Stomach (tissue), 9 donors: ENCODE data around the gene DPYD. TPM values are rescaled to one million over a fixed set of nuclear protein-coding genes. Genes with fewer than 3 reads are reported as not detected.

ENCODE experiments used
- DNase-seq, 2 donors: peaks; one replicate each; pipeline versions ENCODE4 v3.0.0 to v3.0.0-alpha.2; 2013 to 2019
- H3K27ac ChIP-seq, 5 donors: fragments of 200-600 bp in 4 of 5; sonication (generic) in 4 of 5; one replicate each; pipeline ENCODE4 v1.5.1; 2013 to 2019; ENCODE audit warnings: mild to moderate bottlenecking in 1 of 5, moderate library complexity in 1 of 5
- H3K27me3 ChIP-seq, 3 donors: fragments of 200-600 bp; sonication (generic); one replicate each; pipeline ENCODE4 v1.5.1; 2017 to 2019; ENCODE audit warnings: mixed run types in 1 of 3
- H3K36me3 ChIP-seq, 4 donors: fragments of 200-600 bp; sonication (generic); 1 replicate in 3 of 4; 2 replicates in 1 of 4; pipeline ENCODE4 v1.5.1; 2016 to 2019
- H3K4me1 ChIP-seq, 4 donors: fragments of 200-600 bp; sonication (generic); one replicate each; pipeline ENCODE4 v1.5.1; 2016 to 2019
- H3K4me3 ChIP-seq, 4 donors: fragments of 200-600 bp; sonication (generic) in 3 of 4; one replicate each; pipeline ENCODE4 v1.5.1; 2016 to 2019; ENCODE audit warnings: mild to moderate bottlenecking in 1 of 4
- H3K9me3 ChIP-seq, 4 donors: fragments of 200-600 bp; sonication (generic); one replicate each; pipeline ENCODE4 v1.5.1; 2016 to 2019
- CTCF ChIP-seq, 7 experiments: fragments of 450-650 bp in 4 of 7; fragments of 200-600 bp in 3 of 7; sonication (generic) in 3 of 7; IDR thresholded peaks; one replicate each; pipeline ENCODE4 v1.5.1; 2016 to 2019; ENCODE audit warnings: antibody characterized with exemption in 7 of 7, control low read depth in 2 of 7, mild to moderate bottlenecking in 1 of 7
- EP300 ChIP-seq: sonication (generic); formaldehyde crosslinking; IDR thresholded peaks from one replicate; pipeline ENCODE4 v1.6.1; 2017; ENCODE audit warnings: antibody characterized with exemption
- POLR2A ChIP-seq, 4 donors: fragments of 450-650 bp; IDR thresholded peaks; one replicate each; pipeline ENCODE4 v1.6.1; 2016; ENCODE audit warnings: antibody characterized with exemption in 4 of 4, control low read depth in 2 of 4, mild to moderate bottlenecking in 1 of 4, moderate library complexity in 1 of 4
- POLR2AphosphoS5 ChIP-seq, 3 donors: sonication (generic); formaldehyde crosslinking; IDR thresholded peaks; one replicate each; pipeline ENCODE4 v1.6.1; 2016; ENCODE audit warnings: antibody characterized with exemption in 3 of 3
- WGBS, 5 donors: extraction: QIAGEN DNeasy Blood & Tissue Kit in 3 of 5; methylation state at CpG; one replicate each; pipeline versions ENCODE4 v1.1.5 to v1.1.7; 2013 to 2018; 5-methylcytosine and 5-hydroxymethylcytosine counted together
- intact Hi-C: fragments of 100-400 bp; cut with DNase I; formaldehyde crosslinking; loops from one replicate; pipeline ENCODE4 v1.15.1; 2023; ENCODE audit warnings: low total_unique reads
- polyA plus RNA-seq, 3 donors: library from polyadenylated mRNA; stranded (reverse); fragments of 200-250 nt; gene quantifications; one replicate each; pipeline ENCODE4 v1.2.3, GENCODE V29; 2013
- total RNA-seq, 5 donors: library from RNA; depleted of rRNA; stranded (reverse); fragments of >200 nt; gene quantifications; one replicate each; pipeline versions ENCODE4 v1.1.0 to v1.2.3, GENCODE V29; 2014 to 2016
- donor health status: healthy with polysubstance abuse.
- donor health status: Bipolar disorder and iron deficiency.
- donor health status: healthy.

DPYD gene
- total and polyA plus RNA-seq, 8 donors = 7.5 to 58.2 (median 18.2) TPM

GRCh38 chr1:97588772-97589171 is 332.1 kb downstream of the DPYD start:
- no peak overlapping the region for H3K4me3 ChIP-seq
- no peaks in the 10 kb centered on the region for H3K9me3 ChIP-seq
- DNase-seq = no peak
- no peak overlapping the region for H3K27ac ChIP-seq
- H3K4me1 ChIP-seq = no peaks in the 10 kb centered on the region
- H3K36me3 ChIP-seq = peaks cover 0 to 45% (median 35%) of the 10 kb centered on the region in 4 donors
- TF ChIP-seq CTCF (IDR thresholded peaks at IDR 0.05) (no peak), EP300 (no peak), POLR2A (IDR thresholded peaks at IDR 0.05) (no peak), POLR2AphosphoS5 (IDR thresholded peaks at IDR 0.05) (no peak)
- intact Hi-C loops = no loop called here
- no peaks in the 10 kb centered on the region for H3K27me3 ChIP-seq

GRCh38 chr1:97581614-97582051 is 339.2 kb downstream of the DPYD start:
- Histone ChIP-seq H3K4me3 (no peak overlapping the region), H3K36me3 (peaks cover 0 to 6% (median 2%) of the 10 kb centered on the region in 4 donors), H3K9me3 (no peaks in the 10 kb centered on the region), H3K27me3 (no peaks in the 10 kb centered on the region), H3K4me1 (no peaks in the 10 kb centered on the region), H3K27ac (no peak overlapping the region)
- 65 to 81% (median 73%) methylated on average over 2 of the region's 2 CpGs for WGBS, 5 donors
- no peak for TF ChIP-seq POLR2A (IDR thresholded peaks at IDR 0.05)
- no peak for DNase-seq
- intact Hi-C loops = no loop called here

GRCh38 chr1:97577613-97578012 is 343.2 kb downstream of the DPYD start:
- H3K27ac ChIP-seq = no peak overlapping the region
- DNase-seq = no peak
- no peak for TF ChIP-seq POLR2AphosphoS5 (IDR thresholded peaks at IDR 0.05)
- no peaks in the 10 kb centered on the region for H3K4me1 ChIP-seq
- peaks cover 0 to 13% (median 0%) of the 10 kb centered on the region in 4 donors for H3K36me3 ChIP-seq
- H3K9me3 ChIP-seq = no peaks in the 10 kb centered on the region
- H3K27me3 ChIP-seq = no peaks in the 10 kb centered on the region
- no peak overlapping the region for H3K4me3 ChIP-seq
- intact Hi-C loops = no loop called here
- 95 to 99% (median 97%) methylated on average over 4 of the region's 4 CpGs for WGBS, 5 donors

- Histone ChIP-seq H3K27ac (no peak overlapping the region), H3K9me3 (no peaks in the 10 kb centered on the region), H3K36me3 (peaks cover 0 to 19% (median 0%) of the 10 kb centered on the region in 4 donors), H3K27me3 (no peaks in the 10 kb centered on the region), H3K4me3 (no peak overlapping the region), H3K4me1 (no peaks in the 10 kb centered on the region)
- no peak for DNase-seq
- TF ChIP-seq EP300 = no peak
- no peak for TF ChIP-seq POLR2AphosphoS5 (IDR thresholded peaks at IDR 0.05)
- no peak for TF ChIP-seq CTCF (IDR thresholded peaks at IDR 0.05)
- no peak for TF ChIP-seq POLR2A (IDR thresholded peaks at IDR 0.05)
- WGBS, 5 donors = 93 to 98% (median 94%) methylated on average over 3 of the region's 3 CpGs
- intact Hi-C loops = no loop called here
These were observed 347.3 kb downstream of the DPYD start for GRCh38 chr1:97573553-97573952.

- TF ChIP-seq EP300 = no peak
- no peak for TF ChIP-seq CTCF (IDR thresholded peaks at IDR 0.05)
- no peak for TF ChIP-seq POLR2A (IDR thresholded peaks at IDR 0.05)
- TF ChIP-seq POLR2AphosphoS5 (IDR thresholded peaks at IDR 0.05) = no peak
- Histone ChIP-seq H3K27ac (no peak overlapping the region), H3K36me3 (peaks cover 0 to 19% (median 0%) of the 10 kb centered on the region in 4 donors), H3K9me3 (no peaks in the 10 kb centered on the region), H3K4me1 (no peaks in the 10 kb centered on the region), H3K4me3 (no peak overlapping the region), H3K27me3 (no peaks in the 10 kb centered on the region)
- WGBS, 5 donors = 62 to 82% (median 75%) methylated on average over 1 of the region's 1 CpG
- no peak for DNase-seq
- intact Hi-C loops = no loop called here
These were observed 348.3 kb downstream of the DPYD start for GRCh38 chr1:97572561-97572960.
